ENCODE data around the gene ADARB2. TPM values are rescaled to one million over a fixed set of nuclear protein-coding genes. Genes with fewer than 3 reads are reported as not detected.

Gene ADARB2
- total and polyA plus RNA-seq, 2 experiments from 2014 or later, result not detected

- no peaks in the 10 kb centered on the region for H3K79me2 ChIP-seq (ENCODE audit: insufficient read depth)
- H3K4me3 ChIP-seq, result no peak overlapping the region
- no peaks in the 10 kb centered on the region for H3K9me2 ChIP-seq (ENCODE audit: insufficient read depth)
- H3K36me3 ChIP-seq (ENCODE audit: low read depth), result no peaks in the 10 kb centered on the region
- in situ Hi-C loops (cut with MboI), result no loop called here
- no peak overlapping the region for H2AFZ ChIP-seq
- H3K9me3 ChIP-seq (ENCODE audit: low read depth), result no peaks in the 10 kb centered on the region
- H3K27ac ChIP-seq, result no peak overlapping the region
- H3K4me1 ChIP-seq (ENCODE audit: insufficient read depth), result no peaks in the 10 kb centered on the region
- TF ChIP-seq EZH2phosphoT487 (IDR thresholded peaks at IDR 0.05; ENCODE audit: insufficient read depth, low read depth), result no peak
- TF ChIP-seq EZH2 (IDR thresholded peaks at IDR 0.05; ENCODE audit: insufficient read depth, poor library complexity, severe bottlenecking), result no peak
- no peak overlapping the region for H3K4me2 ChIP-seq (ENCODE audit: unreplicated experiment)
- H3F3A ChIP-seq (ENCODE audit: insufficient read depth), result no peaks in the 10 kb centered on the region
- H3K9ac ChIP-seq, result no peak overlapping the region
- no peak for DNase-seq
- WGBS, 2 experiments (ENCODE audit: low coverage in 1 of 2, low lambda C conversion rate in 2 of 2, missing lambda C conversion rate in 2 of 2), result 29 to 42% methylated on average over 8 to 9 of the region's 9 CpGs
- H4K20me1 ChIP-seq (ENCODE audit: insufficient read depth), result no peaks in the 10 kb centered on the region
- no peaks in the 10 kb centered on the region; the same call in none of the 2 replicates for H3K27me3 ChIP-seq (replicated peaks; ENCODE audit: insufficient read depth)
Observed at GRCh38 chr10:1177936-1178335, 559.4 kb downstream of the ADARB2 start.

- in situ Hi-C loops (cut with MboI), result no loop called here
- no peaks in the 10 kb centered on the region for H3K36me3 ChIP-seq (ENCODE audit: low read depth)
- TF ChIP-seq EZH2 (IDR thresholded peaks at IDR 0.05; ENCODE audit: insufficient read depth, poor library complexity, severe bottlenecking) (no peak), EZH2phosphoT487 (IDR thresholded peaks at IDR 0.05; ENCODE audit: insufficient read depth, low read depth) (no peak)
Observed at GRCh38 chr10:1175956-1176565, 561.3 kb downstream of the ADARB2 start.

GRCh38 chr10:1174022-1174421 lies 563.3 kb downstream of the ADARB2 start:
- Histone ChIP-seq H3K36me3 (ENCODE audit: low read depth) (no peaks in the 10 kb centered on the region), H2AFZ (no peak overlapping the region), H4K20me1 (ENCODE audit: insufficient read depth) (no peaks in the 10 kb centered on the region), H3K27ac (no peak overlapping the region), H3F3A (ENCODE audit: insufficient read depth) (no peaks in the 10 kb centered on the region), H3K27me3 (replicated peaks; ENCODE audit: insufficient read depth) (no peaks in the 10 kb centered on the region; the same call in 1 of the 2 replicates), H3K4me1 (ENCODE audit: insufficient read depth) (no peaks in the 10 kb centered on the region), H3K9me2 (ENCODE audit: insufficient read depth) (no peaks in the 10 kb centered on the region), H3K9ac (no peak overlapping the region), H3K4me2 (ENCODE audit: unreplicated experiment) (no peak overlapping the region), H3K79me2 (ENCODE audit: insufficient read depth) (no peaks in the 10 kb centered on the region), H3K9me3 (ENCODE audit: low read depth) (no peaks in the 10 kb centered on the region), H3K4me3 (no peak overlapping the region)
- DNase-seq, result no peak
- in situ Hi-C loops (cut with MboI), result no loop called here
- TF ChIP-seq EZH2phosphoT487 (IDR thresholded peaks at IDR 0.05; ENCODE audit: insufficient read depth, low read depth) (no peak), EZH2 (IDR thresholded peaks at IDR 0.05; ENCODE audit: insufficient read depth, poor library complexity, severe bottlenecking) (no peak)
- WGBS, 2 experiments (ENCODE audit: low coverage in 1 of 2, low lambda C conversion rate in 2 of 2, missing lambda C conversion rate in 2 of 2), result 10 to 18% methylated on average over 4 to 5 of the region's 5 CpGs

More at GRCh38 chr10:1175956-1176565, 561.3 kb downstream of the ADARB2 start:
- Histone ChIP-seq H3F3A (ENCODE audit: insufficient read depth) (no peaks in the 10 kb centered on the region), H4K20me1 (ENCODE audit: insufficient read depth) (no peaks in the 10 kb centered on the region), H2AFZ (no peak overlapping the region), H3K9ac (no peak overlapping the region), H3K9me3 (ENCODE audit: low read depth) (no peaks in the 10 kb centered on the region), H3K9me2 (ENCODE audit: insufficient read depth) (no peaks in the 10 kb centered on the region), H3K4me3 (no peak overlapping the region), H3K27me3 (replicated peaks; ENCODE audit: insufficient read depth) (no peaks in the 10 kb centered on the region; the same call in none of the 2 replicates), H3K4me1 (ENCODE audit: insufficient read depth) (no peaks in the 10 kb centered on the region), H3K4me2 (ENCODE audit: unreplicated experiment) (no peak overlapping the region), H3K27ac (no peak overlapping the region), H3K79me2 (ENCODE audit: insufficient read depth) (no peaks in the 10 kb centered on the region)
- no peak for DNase-seq
- WGBS, 2 experiments (ENCODE audit: low coverage in 1 of 2, low lambda C conversion rate in 2 of 2, missing lambda C conversion rate in 2 of 2), result 53% methylated on average over 22 to 23 of the region's 23 CpGs

GRCh38 chr10:1173091-1173490 lies 564.2 kb downstream of the ADARB2 start:
- Histone ChIP-seq H3K79me2 (ENCODE audit: insufficient read depth) (no peaks in the 10 kb centered on the region), H3K27me3 (replicated peaks; ENCODE audit: insufficient read depth) (no peaks in the 10 kb centered on the region; the same call in 1 of the 2 replicates), H4K20me1 (ENCODE audit: insufficient read depth) (no peaks in the 10 kb centered on the region), H3K4me2 (ENCODE audit: unreplicated experiment) (no peak overlapping the region), H3K9me3 (ENCODE audit: low read depth) (no peaks in the 10 kb centered on the region), H3F3A (ENCODE audit: insufficient read depth) (no peaks in the 10 kb centered on the region), H3K4me3 (no peak overlapping the region), H3K27ac (no peak overlapping the region), H2AFZ (no peak overlapping the region), H3K4me1 (ENCODE audit: insufficient read depth) (no peaks in the 10 kb centered on the region), H3K9ac (no peak overlapping the region), H3K36me3 (ENCODE audit: low read depth) (no peaks in the 10 kb centered on the region), H3K9me2 (ENCODE audit: insufficient read depth) (no peaks in the 10 kb centered on the region)
- TF ChIP-seq EZH2phosphoT487 (IDR thresholded peaks at IDR 0.05; ENCODE audit: insufficient read depth, low read depth), result no peak
- TF ChIP-seq EZH2 (IDR thresholded peaks at IDR 0.05; ENCODE audit: insufficient read depth, poor library complexity, severe bottlenecking), result no peak
- WGBS, 2 experiments (ENCODE audit: low coverage in 1 of 2, low lambda C conversion rate in 2 of 2, missing lambda C conversion rate in 2 of 2), result 51 to 57% methylated on average over 27 of the region's 27 CpGs
- DNase-seq, result no peak
- in situ Hi-C loops (cut with MboI), result no loop called here
